A673 (cell line): ENCODE measurements around the gene OR4K13. TPM values are rescaled to one million over a fixed set of nuclear protein-coding genes. Genes with fewer than 3 reads are reported as not detected.

Source experiments
- BruUV-seq: library from RNA; stranded (reverse); fragments of 400-500 nt; replicated peaks from 2 replicates; lab custom pipeline; 2021; lab: Mats Ljungman, UMichigan
- CTCF ChIA-PET: fragments of 300-600 bp; sonication (Branson Sonifier 250); formaldehyde crosslinking; loops from one replicate; lab custom pipeline; 2022; ENCODE audit warnings: antibody characterized with exemption; lab: Charles Lee
- POLR2A ChIA-PET: fragments of 300-600 bp; sonication (Branson Sonifier 250); formaldehyde crosslinking; loops from one replicate; lab custom pipeline; 2022; ENCODE audit warnings: antibody characterized with exemption; ENCODE audit not compliant: low non-redundant PET; lab: Charles Lee
- DNase-seq: peaks from one replicate; pipeline ENCODE4 v3.0.0-alpha.2; 2015; ENCODE audit warnings: low spot score
- H3K27ac ChIP-seq: fragments of 200-600 bp; sonication (generic); 2 replicates; pipeline ENCODE4 v1.5.1; 2016; ENCODE audit warnings: mixed run types, low read depth, mild to moderate bottlenecking, mixed read lengths, antibody characterized with exemption, low read length; ENCODE audit not compliant: poor library complexity, severe bottlenecking
- H3K27me3 ChIP-seq: fragments of 200-600 bp; sonication (generic); replicated peaks from 2 replicates; pipeline ENCODE4 v1.6.1; 2017; ENCODE audit warnings: mixed run types, low read depth, mild to moderate bottlenecking, mixed read lengths, antibody characterized with exemption, low read length; ENCODE audit not compliant: insufficient read depth, poor library complexity
- H3K36me3 ChIP-seq: fragments of 200-600 bp; sonication (generic); 2 replicates; pipeline ENCODE4 v1.6.1; 2016; ENCODE audit warnings: mixed run types, mild to moderate bottlenecking, mixed read lengths, antibody characterized with exemption, low read length; ENCODE audit not compliant: insufficient read depth, poor library complexity, severe bottlenecking
- H3K4me1 ChIP-seq: fragments of 200-600 bp; sonication (generic); 2 replicates; pipeline ENCODE4 v1.6.1; 2017; ENCODE audit warnings: mixed run types, mild to moderate bottlenecking, mixed read lengths, antibody characterized with exemption, low read length; ENCODE audit not compliant: insufficient read depth, poor library complexity, severe bottlenecking
- H3K4me3 ChIP-seq: fragments of 200-600 bp; sonication (generic); 2 replicates; pipeline ENCODE4 v1.5.1; 2016; ENCODE audit warnings: low read depth, mixed run types, mild to moderate bottlenecking, mixed read lengths, low read length; ENCODE audit not compliant: poor library complexity, severe bottlenecking
- H3K9me3 ChIP-seq: fragments of 200-600 bp; sonication (generic); 2 replicates; pipeline ENCODE4 v1.6.1; 2016; ENCODE audit warnings: mixed run types, low read depth, mild to moderate bottlenecking, mixed read lengths, antibody characterized with exemption, low read length; ENCODE audit not compliant: poor library complexity, severe bottlenecking
- EZH2 ChIP-seq: fragments of 200-600 bp; sonication (generic); IDR thresholded peaks from 2 replicates; pipeline ENCODE4 v1.6.1; 2017; ENCODE audit warnings: borderline replicate concordance, low read depth, mild to moderate bottlenecking, mixed read lengths, antibody characterized with exemption, low read length; ENCODE audit not compliant: poor library complexity, severe bottlenecking
- intact Hi-C: fragments of 100-400 bp; cut with micrococcal nuclease; formaldehyde crosslinking; loops from one replicate; pipeline ENCODE4 v1.10.0; 2022; ENCODE audit not compliant: unreplicated experiment
- total RNA-seq: library from RNA; stranded (reverse); gene quantifications from 2 replicates; pipeline ENCODE4 v1.2.3, GENCODE V29; 2021
- TF ChIP-seq, protein P1 (sequence below): fragments of 300-800, 200-600 bp; sonication (generic); conservative IDR thresholded peaks from 2 replicates; pipeline ENCODE4 v1.5.1; 2017; ENCODE audit warnings: low read depth, mild to moderate bottlenecking, antibody characterized with exemption, low read length, moderate library complexity, mixed read lengths

The OR4K13 gene
- total RNA-seq, 1 experiment from 2014 or later, result not detected

DNA sequence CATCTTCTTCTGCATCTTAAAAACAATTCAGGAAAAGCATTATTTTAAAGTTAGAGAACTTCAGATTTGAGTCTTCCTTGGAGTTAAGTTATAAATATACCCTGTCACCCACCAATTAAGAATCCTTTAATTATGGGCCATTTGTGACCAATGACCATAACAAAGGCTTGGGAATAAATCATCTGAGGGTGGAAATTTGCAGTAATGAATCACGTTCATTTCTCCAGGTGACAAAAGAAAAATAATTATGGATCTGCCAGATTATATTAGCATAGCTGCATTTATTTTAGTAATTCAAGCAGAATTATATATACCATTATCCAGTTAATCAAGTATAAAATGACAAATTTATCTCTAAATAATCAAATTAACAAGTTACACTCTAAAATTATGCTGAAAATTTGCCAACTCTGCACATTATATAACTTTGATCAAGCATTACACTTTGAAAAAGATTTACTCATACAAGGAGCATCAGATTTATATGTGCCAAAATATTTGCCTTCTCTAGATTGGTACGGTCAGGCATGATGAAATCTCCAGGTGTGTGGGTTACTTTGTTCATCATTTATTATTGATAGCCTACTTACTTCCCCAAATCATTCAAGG is 16.5 kb downstream of the OR4K13 start, which contains the start of gene OR4K14:
OR4K14 (minus strand) TSS at position 51 of the 609 bp plus-strand sequence. CDS start 4,114 bp downstream, outside the sequence.
- Histone ChIP-seq H3K36me3 (no peaks in the 10 kb centered on the region), H3K4me1 (no peaks in the 10 kb centered on the region), H3K4me3 (no peak within 1 kb of the TSS), H3K27ac (no peak within 1 kb of the TSS), H3K9me3 (peaks cover 4% of the 10 kb centered on the region), H3K27me3 (no peaks in the 10 kb centered on the region)
- ChIA-PET CTCF (no interaction called here), POLR2A (no interaction called here)
- no TSS peak for BruUV-seq
- no peak for DNase-seq
- TF ChIP-seq EZH2, result no peak
- TF ChIP-seq, protein P1, sequence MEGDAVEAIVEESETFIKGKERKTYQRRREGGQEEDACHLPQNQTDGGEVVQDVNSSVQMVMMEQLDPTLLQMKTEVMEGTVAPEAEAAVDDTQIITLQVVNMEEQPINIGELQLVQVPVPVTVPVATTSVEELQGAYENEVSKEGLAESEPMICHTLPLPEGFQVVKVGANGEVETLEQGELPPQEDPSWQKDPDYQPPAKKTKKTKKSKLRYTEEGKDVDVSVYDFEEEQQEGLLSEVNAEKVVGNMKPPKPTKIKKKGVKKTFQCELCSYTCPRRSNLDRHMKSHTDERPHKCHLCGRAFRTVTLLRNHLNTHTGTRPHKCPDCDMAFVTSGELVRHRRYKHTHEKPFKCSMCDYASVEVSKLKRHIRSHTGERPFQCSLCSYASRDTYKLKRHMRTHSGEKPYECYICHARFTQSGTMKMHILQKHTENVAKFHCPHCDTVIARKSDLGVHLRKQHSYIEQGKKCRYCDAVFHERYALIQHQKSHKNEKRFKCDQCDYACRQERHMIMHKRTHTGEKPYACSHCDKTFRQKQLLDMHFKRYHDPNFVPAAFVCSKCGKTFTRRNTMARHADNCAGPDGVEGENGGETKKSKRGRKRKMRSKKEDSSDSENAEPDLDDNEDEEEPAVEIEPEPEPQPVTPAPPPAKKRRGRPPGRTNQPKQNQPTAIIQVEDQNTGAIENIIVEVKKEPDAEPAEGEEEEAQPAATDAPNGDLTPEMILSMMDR, result no peak
- intact Hi-C loops, result no loop called here

DNA sequence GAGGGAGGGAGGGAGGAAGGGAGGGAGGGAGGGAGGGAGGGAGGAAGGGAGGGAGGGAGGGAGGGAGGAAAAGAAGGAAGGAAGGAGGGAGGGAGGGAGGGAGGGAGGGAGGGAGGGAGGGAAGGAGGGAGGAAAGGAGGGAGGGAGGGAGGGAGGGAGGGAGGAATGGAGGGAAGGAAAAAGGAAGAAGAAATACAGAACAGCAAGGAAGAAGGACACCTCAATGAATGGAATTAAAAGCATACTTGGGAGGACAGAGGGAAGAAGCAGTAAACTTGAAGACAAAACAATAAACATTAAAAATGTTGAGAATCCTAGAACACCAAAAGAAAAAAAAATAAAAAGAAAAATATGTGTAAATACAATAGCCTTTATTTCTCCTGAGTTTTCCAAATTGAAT is 27.7 kb downstream of the OR4K13 start:
- peaks cover 10% of the 10 kb centered on the region for H3K9me3 ChIP-seq
- POLR2A ChIA-PET, result no interaction called here
- no peak overlapping the region for H3K27ac ChIP-seq
- no peak overlapping the region for H3K4me3 ChIP-seq
- intact Hi-C loops, result no loop called here
- no TSS peak for BruUV-seq
- DNase-seq, result no peak
- CTCF ChIA-PET, result no interaction called here
- H3K27me3 ChIP-seq, result no peaks in the 10 kb centered on the region
- no peaks in the 10 kb centered on the region for H3K36me3 ChIP-seq
- H3K4me1 ChIP-seq, result no peaks in the 10 kb centered on the region
- TF ChIP-seq, protein P1, result no peak
- no peak for TF ChIP-seq EZH2

DNA sequence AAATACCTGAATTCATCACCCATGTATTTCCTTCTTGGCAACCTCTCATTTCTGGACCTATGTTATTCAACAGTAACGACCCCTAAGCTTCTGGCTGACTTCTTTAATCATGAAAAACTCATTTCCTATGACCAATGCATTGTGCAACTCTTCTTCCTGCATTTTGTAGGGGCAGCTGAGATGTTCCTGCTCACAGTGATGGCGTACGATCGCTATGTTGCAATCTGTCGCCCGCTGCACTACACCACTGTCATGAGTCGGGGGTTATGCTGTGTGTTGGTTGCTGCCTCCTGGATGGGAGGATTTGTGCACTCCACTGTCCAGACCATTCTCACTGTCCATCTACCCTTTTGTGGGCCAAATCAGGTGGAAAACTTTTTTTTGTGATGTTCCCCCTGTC is 33.5 kb downstream of the OR4K13 start:
- Histone ChIP-seq H3K36me3 (no peaks in the 10 kb centered on the region), H3K9me3 (peaks cover 14% of the 10 kb centered on the region), H3K27me3 (no peaks in the 10 kb centered on the region), H3K4me1 (no peaks in the 10 kb centered on the region), H3K4me3 (no peak overlapping the region), H3K27ac (no peak overlapping the region)
- TF ChIP-seq EZH2, result no peak
- DNase-seq, result no peak
- BruUV-seq, result no TSS peak
- CTCF ChIA-PET, result no interaction called here
- POLR2A ChIA-PET, result no interaction called here
- intact Hi-C loops, result no loop called here

DNA sequence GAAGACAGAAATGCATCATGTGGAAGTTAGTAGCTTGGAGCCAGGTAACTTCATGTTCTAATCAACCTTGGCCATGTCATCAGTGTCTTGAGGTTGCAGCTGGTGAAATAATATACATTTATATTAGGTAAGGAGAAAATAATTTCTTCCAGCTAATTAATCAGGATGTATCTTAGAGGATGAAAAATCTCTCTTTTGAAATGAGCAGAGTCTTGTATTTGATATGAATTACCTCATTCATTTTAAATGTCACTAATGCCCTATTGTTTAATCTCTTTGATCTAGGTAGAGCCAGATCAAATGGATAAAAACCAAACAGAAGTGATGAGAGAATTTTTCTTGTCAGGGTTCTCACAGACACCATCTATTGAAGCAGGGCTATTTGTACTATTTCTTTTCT is 34.0 kb downstream of the OR4K13 start, which contains the start of gene OR4Q2:
OR4Q2 (plus strand) TSS at position 301 of the 400 bp plus-strand sequence.
- Histone ChIP-seq H3K27ac (no peak within 1 kb of the TSS), H3K27me3 (no peaks in the 10 kb centered on the region), H3K4me1 (no peaks in the 10 kb centered on the region), H3K4me3 (no peak within 1 kb of the TSS), H3K9me3 (peaks cover 16% of the 10 kb centered on the region), H3K36me3 (no peaks in the 10 kb centered on the region)
- TF ChIP-seq, protein P1, result no peak
- no peak for TF ChIP-seq EZH2
- POLR2A ChIA-PET, result no interaction called here
- BruUV-seq, result no TSS peak
- CTCF ChIA-PET, result no interaction called here
- intact Hi-C loops, result no loop called here
- no peak for DNase-seq
